NT2/D1 (cell line): ENCODE data around the gene GIT1.

Experiments used
- SUZ12 ChIP-seq: IDR thresholded peaks from 2 replicates; pipeline ENCODE4 v1.6.1; 2011; ENCODE audit not compliant: insufficient read length, insufficient read depth; ENCODE audit errors: extremely low read depth
- YY1 ChIP-seq: IDR thresholded peaks from 2 replicates; pipeline ENCODE4 v1.6.1; 2011; ENCODE audit not compliant: insufficient read length, insufficient read depth

DNA sequence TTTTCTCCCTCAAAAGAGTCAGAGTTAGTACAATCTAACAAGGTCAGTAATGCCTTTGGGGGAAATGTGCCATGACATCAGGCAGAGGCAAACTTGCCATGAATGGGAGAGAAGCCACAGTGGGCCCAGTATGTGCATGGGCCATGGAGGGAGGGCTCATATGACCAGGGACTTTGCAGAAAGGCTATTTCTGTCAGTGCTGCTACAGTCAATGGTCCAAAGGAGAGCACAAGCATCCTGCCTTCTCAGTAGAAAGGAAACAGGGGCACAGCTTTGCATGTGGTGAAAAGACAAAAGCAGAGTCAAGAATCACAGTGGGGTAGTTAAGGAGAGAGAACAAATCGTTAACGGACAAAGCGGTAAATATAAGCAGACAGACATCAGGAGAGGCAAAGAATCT, 44.4 kb upstream of the GIT1 start:
- no peak for TF ChIP-seq YY1
- no peak for TF ChIP-seq SUZ12
